Brain microvascular endothelial cell (primary cell): ENCODE data around the gene TEX12.
A peak's percentile ranks its signal among the peaks of the same experiment; 100 is the strongest.
"Not testable (repeated sequence)": the region's sequence is repeated elsewhere in the genome, so short reads cannot be mapped to it uniquely, and the experiment has no call there.

Experiments used
- DNase-seq: peaks from one replicate; pipeline ENCODE4 v3.0.0-alpha.2; 2020
- H3K27ac ChIP-seq: fragments of 250-450 bp; sonication (Bioruptor Pico); 2 replicates; pipeline ENCODE4 v1.5.1; 2020; ENCODE audit warnings: mild to moderate bottlenecking, moderate library complexity
- H3K27me3 ChIP-seq: fragments of 250-450 bp; sonication (Bioruptor Pico); replicated peaks from 2 replicates; pipeline ENCODE4 v1.5.1; 2020; ENCODE audit warnings: mild to moderate bottlenecking
- H3K36me3 ChIP-seq: fragments of 250-450 bp; sonication (Bioruptor Pico); replicated peaks from 2 replicates; pipeline ENCODE4 v1.5.1; 2020; ENCODE audit warnings: mild to moderate bottlenecking
- H3K4me3 ChIP-seq: 2 replicates; pipeline ENCODE4 v1.5.1; 2011; ENCODE audit warnings: low read depth, mild to moderate bottlenecking, control low read depth, low read length, moderate library complexity
- in situ Hi-C: cut with HindIII; loops from 2 replicates; pipeline ENCODE4 v1.10.0; 2017; ENCODE audit warnings: low sequenced_read_pairs, low pct_ligation_motif_present
- TF ChIP-seq, protein P1 (sequence below): IDR thresholded peaks from 2 replicates; pipeline ENCODE4 v1.5.1; 2011; ENCODE audit warnings: low read depth, mild to moderate bottlenecking, moderate library complexity, low read length, control low read depth, inconsistent platforms; ENCODE audit errors: missing control alignments

The TEX12 gene

GRCh38 chr11:112156153-112156955, 10.8 kb upstream of the TEX12 start:
- no peaks in the 10 kb centered on the region for H3K27me3 ChIP-seq
- peak overlapping the region; percentile 54 for H3K27ac ChIP-seq
- in situ Hi-C loops: no loop called here
- H3K36me3 ChIP-seq: no peaks in the 10 kb centered on the region
- no peak overlapping the region for H3K4me3 ChIP-seq
- DNase-seq: no peak
- TF ChIP-seq, protein P1, sequence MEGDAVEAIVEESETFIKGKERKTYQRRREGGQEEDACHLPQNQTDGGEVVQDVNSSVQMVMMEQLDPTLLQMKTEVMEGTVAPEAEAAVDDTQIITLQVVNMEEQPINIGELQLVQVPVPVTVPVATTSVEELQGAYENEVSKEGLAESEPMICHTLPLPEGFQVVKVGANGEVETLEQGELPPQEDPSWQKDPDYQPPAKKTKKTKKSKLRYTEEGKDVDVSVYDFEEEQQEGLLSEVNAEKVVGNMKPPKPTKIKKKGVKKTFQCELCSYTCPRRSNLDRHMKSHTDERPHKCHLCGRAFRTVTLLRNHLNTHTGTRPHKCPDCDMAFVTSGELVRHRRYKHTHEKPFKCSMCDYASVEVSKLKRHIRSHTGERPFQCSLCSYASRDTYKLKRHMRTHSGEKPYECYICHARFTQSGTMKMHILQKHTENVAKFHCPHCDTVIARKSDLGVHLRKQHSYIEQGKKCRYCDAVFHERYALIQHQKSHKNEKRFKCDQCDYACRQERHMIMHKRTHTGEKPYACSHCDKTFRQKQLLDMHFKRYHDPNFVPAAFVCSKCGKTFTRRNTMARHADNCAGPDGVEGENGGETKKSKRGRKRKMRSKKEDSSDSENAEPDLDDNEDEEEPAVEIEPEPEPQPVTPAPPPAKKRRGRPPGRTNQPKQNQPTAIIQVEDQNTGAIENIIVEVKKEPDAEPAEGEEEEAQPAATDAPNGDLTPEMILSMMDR: no peak

DNA sequence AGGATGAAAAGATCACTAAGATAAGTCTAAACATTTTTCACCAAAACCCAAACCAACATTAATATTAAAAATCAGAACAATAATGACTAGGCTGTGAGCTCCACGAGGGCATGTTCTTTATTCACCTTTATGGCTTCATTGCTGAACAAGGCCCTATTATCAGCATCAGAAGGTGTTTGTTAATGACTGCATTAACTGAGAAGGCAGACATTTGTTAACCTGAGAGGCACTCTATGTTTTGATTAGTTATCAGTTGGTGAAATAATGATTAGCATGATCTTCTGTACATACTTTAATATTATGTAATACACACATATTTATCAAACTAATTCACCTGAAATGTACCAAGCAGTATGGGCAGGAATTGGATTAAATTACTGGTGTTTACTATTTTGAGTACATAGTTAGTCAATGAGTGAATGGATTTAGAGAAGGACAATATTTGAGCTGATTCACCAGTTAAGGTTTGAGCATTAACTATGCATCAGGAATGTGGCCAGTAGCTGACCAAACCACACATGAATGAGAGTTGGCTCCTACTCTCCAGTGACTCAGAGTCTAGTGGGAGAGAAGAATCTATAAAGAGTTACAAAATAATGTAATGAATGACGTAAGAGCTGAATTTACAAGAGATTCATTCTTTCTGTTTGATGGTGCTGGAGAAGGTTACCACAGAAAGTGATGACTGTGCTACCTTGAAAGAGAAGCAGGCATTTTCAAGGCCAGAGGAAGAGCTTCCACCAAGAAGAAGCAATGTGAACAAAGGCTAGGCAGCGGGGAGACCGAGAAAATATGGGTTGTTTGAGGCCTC, 10.0 kb upstream of the TEX12 start:
- peak; percentile 97 for DNase-seq
- no peaks in the 10 kb centered on the region for H3K27me3 ChIP-seq
- no peak overlapping the region for H3K4me3 ChIP-seq
- in situ Hi-C loops: no loop called here
- H3K36me3 ChIP-seq: no peaks in the 10 kb centered on the region
- peak overlapping the region; percentile 54 for H3K27ac ChIP-seq
- TF ChIP-seq, protein P1: no peak

- in situ Hi-C loops: no loop called here
- H3K4me3 ChIP-seq: no peak overlapping the region
- TF ChIP-seq, protein P1: no peak
- no peaks in the 10 kb centered on the region for H3K36me3 ChIP-seq
- H3K27me3 ChIP-seq: no peaks in the 10 kb centered on the region
- no peak overlapping the region for H3K27ac ChIP-seq
- DNase-seq: no peak
These were observed 7.8 kb upstream of the TEX12 start for GRCh38 chr11:112159098-112160065.

GRCh38 chr11:112160091-112160848, 6.9 kb upstream of the TEX12 start:
- no peak for DNase-seq
- Histone ChIP-seq H3K27ac (no peak overlapping the region), H3K36me3 (no peaks in the 10 kb centered on the region), H3K4me3 (no peak overlapping the region), H3K27me3 (no peaks in the 10 kb centered on the region)
- in situ Hi-C loops: no loop called here
- TF ChIP-seq, protein P1: no peak

DNA sequence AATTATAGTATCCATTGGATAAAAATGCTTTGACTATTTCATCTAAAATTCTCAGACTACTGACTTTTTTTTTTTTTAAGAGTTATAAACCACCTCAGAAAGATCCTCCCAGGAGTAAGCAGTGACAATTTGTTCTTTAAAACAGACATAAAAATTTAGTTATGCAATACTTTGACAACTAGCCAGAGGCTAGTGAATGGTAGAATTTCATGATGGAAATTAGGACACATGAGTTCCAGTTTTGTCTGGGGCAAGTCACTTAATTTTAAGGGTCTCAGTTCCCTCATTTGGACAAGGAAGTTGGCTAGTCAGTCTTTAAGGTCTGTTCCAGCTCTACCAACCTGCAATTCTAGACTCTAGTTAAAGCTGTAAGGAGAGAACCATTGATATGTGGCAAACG, 6.2 kb upstream of the TEX12 start:
- Histone ChIP-seq H3K27ac (no peak overlapping the region), H3K36me3 (no peaks in the 10 kb centered on the region), H3K4me3 (no peak overlapping the region), H3K27me3 (no peaks in the 10 kb centered on the region)
- TF ChIP-seq, protein P1: no peak
- in situ Hi-C loops: no loop called here
- DNase-seq: no peak

DNA sequence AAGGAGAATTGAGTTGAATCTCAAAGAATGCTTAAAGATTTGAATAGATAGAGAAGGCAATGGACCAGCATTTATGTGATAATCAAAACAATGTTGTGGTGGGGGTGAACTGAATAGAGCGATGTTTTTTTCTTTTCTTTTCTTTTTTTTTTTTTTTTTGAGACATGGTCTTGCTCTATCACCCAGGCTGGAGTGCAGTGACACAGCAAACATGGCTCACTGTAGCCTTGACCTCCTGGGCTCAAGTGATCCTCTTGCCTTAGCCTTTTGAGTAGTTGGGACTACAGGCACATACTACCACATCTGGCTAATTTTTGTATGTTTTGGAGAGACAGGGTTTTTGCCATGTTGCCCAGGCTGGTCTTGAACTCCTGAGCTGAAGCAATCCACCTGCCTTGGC, 5.0 kb upstream of the TEX12 start:
- in situ Hi-C loops, H3K27me3 ChIP-seq, H3K27ac ChIP-seq, H3K36me3 ChIP-seq, DNase-seq, H3K4me3 ChIP-seq: not testable (repeated sequence)
